ENCODE data around the gene MYBPH. TPM values are rescaled to one million over a fixed set of nuclear protein-coding genes. Genes with fewer than 3 reads are reported as not detected.

The MYBPH gene
- total RNA-seq, 2 donors from 2014 or later, result not detected

GRCh38 chr1:203210988-203211387, 35.4 kb upstream of the MYBPH start:
- H3K27me3 Mint-ChIP-seq, result peaks cover 14% of the 10 kb centered on the region
- H3K36me3 Mint-ChIP-seq (ENCODE audit: low read depth), result no peaks in the 10 kb centered on the region
- DNase-seq (no peak), ATAC-seq (no peak)
- H3K4me1 Mint-ChIP-seq, result peaks cover 3% of the 10 kb centered on the region
- no peak overlapping the region for H3K27ac Mint-ChIP-seq
- no peak overlapping the region for H3K4me3 Mint-ChIP-seq
- no peaks in the 10 kb centered on the region for H3K9me3 ChIP-seq (ENCODE audit: control insufficient read depth, low read length, poor library complexity, severe bottlenecking)

- no peak overlapping the region for H3K4me3 Mint-ChIP-seq
- no peak overlapping the region for H3K27ac Mint-ChIP-seq
- no peaks in the 10 kb centered on the region for H3K9me3 ChIP-seq (ENCODE audit: control insufficient read depth, low read length, poor library complexity, severe bottlenecking)
- H3K27me3 Mint-ChIP-seq, result peaks cover 14% of the 10 kb centered on the region
- no peak for DNase-seq
- H3K36me3 Mint-ChIP-seq (ENCODE audit: low read depth), result no peaks in the 10 kb centered on the region
- ATAC-seq, result no peak
- H3K4me1 Mint-ChIP-seq, result peaks cover 3% of the 10 kb centered on the region
Observed at GRCh38 chr1:203210350-203210749, 34.7 kb upstream of the MYBPH start.

GRCh38 chr1:203208181-203208580, 32.6 kb upstream of the MYBPH start:
- no peaks in the 10 kb centered on the region for H3K9me3 ChIP-seq (ENCODE audit: control insufficient read depth, low read length, poor library complexity, severe bottlenecking)
- H3K4me3 Mint-ChIP-seq, result no peak overlapping the region
- no peak for DNase-seq
- H3K27me3 Mint-ChIP-seq, result peaks cover 20% of the 10 kb centered on the region
- H3K4me1 Mint-ChIP-seq, result no peaks in the 10 kb centered on the region
- no peak for ATAC-seq
- no peak overlapping the region for H3K27ac Mint-ChIP-seq
- H3K36me3 Mint-ChIP-seq (ENCODE audit: low read depth), result no peaks in the 10 kb centered on the region

GRCh38 chr1:203207751-203208150, 32.1 kb upstream of the MYBPH start:
- ATAC-seq (no peak), DNase-seq (no peak)
- Mint-ChIP-seq H3K27me3 (peaks cover 20% of the 10 kb centered on the region), H3K4me3 (no peak overlapping the region), H3K27ac (no peak overlapping the region), H3K36me3 (ENCODE audit: low read depth) (no peaks in the 10 kb centered on the region), H3K4me1 (no peaks in the 10 kb centered on the region)
- H3K9me3 ChIP-seq (ENCODE audit: control insufficient read depth, low read length, poor library complexity, severe bottlenecking), result no peaks in the 10 kb centered on the region

- DNase-seq (no peak), ATAC-seq (no peak)
- H3K4me3 Mint-ChIP-seq, result no peak overlapping the region
- H3K27me3 Mint-ChIP-seq, result peaks cover 32% of the 10 kb centered on the region
- no peak overlapping the region for H3K27ac Mint-ChIP-seq
- H3K36me3 Mint-ChIP-seq (ENCODE audit: low read depth), result no peaks in the 10 kb centered on the region
- no peaks in the 10 kb centered on the region for H3K4me1 Mint-ChIP-seq
- no peaks in the 10 kb centered on the region for H3K9me3 ChIP-seq (ENCODE audit: control insufficient read depth, low read length, poor library complexity, severe bottlenecking)
Observed at GRCh38 chr1:203206129-203206687, 30.6 kb upstream of the MYBPH start.

- H3K27me3 Mint-ChIP-seq, result peaks cover 46% of the 10 kb centered on the region
- H3K4me3 Mint-ChIP-seq, result no peak overlapping the region
- no peak overlapping the region for H3K27ac Mint-ChIP-seq
- no peaks in the 10 kb centered on the region for H3K4me1 Mint-ChIP-seq
- DNase-seq (no peak), ATAC-seq (no peak)
- H3K9me3 ChIP-seq (ENCODE audit: control insufficient read depth, low read length, poor library complexity, severe bottlenecking), result no peaks in the 10 kb centered on the region
- peaks cover 2% of the 10 kb centered on the region for H3K36me3 Mint-ChIP-seq (ENCODE audit: low read depth)
Observed at GRCh38 chr1:203204756-203205155, 29.1 kb upstream of the MYBPH start.

GRCh38 chr1:203202431-203203245, 27.0 kb upstream of the MYBPH start:
- Mint-ChIP-seq H3K4me3 (no peak overlapping the region), H3K27ac (no peak overlapping the region), H3K4me1 (no peaks in the 10 kb centered on the region), H3K27me3 (peaks cover 58% of the 10 kb centered on the region), H3K36me3 (ENCODE audit: low read depth) (peaks cover 2% of the 10 kb centered on the region)
- ATAC-seq, result no peak
- no peak for DNase-seq
- no peaks in the 10 kb centered on the region for H3K9me3 ChIP-seq (ENCODE audit: control insufficient read depth, low read length, poor library complexity, severe bottlenecking)

- Mint-ChIP-seq H3K27ac (peak overlapping the region; percentile 34), H3K4me1 (no peaks in the 10 kb centered on the region), H3K36me3 (ENCODE audit: low read depth) (peaks cover 2% of the 10 kb centered on the region), H3K27me3 (peaks cover 51% of the 10 kb centered on the region), H3K4me3 (no peak overlapping the region)
- H3K9me3 ChIP-seq (ENCODE audit: control insufficient read depth, low read length, poor library complexity, severe bottlenecking), result no peaks in the 10 kb centered on the region
- no peak for DNase-seq
- ATAC-seq, result no peak
Observed at GRCh38 chr1:203201516-203202205, 26.0 kb upstream of the MYBPH start.

- Mint-ChIP-seq H3K36me3 (ENCODE audit: low read depth) (peaks cover 2% of the 10 kb centered on the region), H3K27me3 (peaks cover 51% of the 10 kb centered on the region), H3K4me1 (no peaks in the 10 kb centered on the region), H3K4me3 (no peak overlapping the region), H3K27ac (peak overlapping the region; percentile 34)
- no peak for ATAC-seq
- DNase-seq, result no peak
- no peaks in the 10 kb centered on the region for H3K9me3 ChIP-seq (ENCODE audit: control insufficient read depth, low read length, poor library complexity, severe bottlenecking)
Observed at GRCh38 chr1:203200916-203201315, 25.3 kb upstream of the MYBPH start.

GRCh38 chr1:203199816-203200571, 24.4 kb upstream of the MYBPH start:
- no peak for DNase-seq

GRCh38 chr1:203199481-203199815, 23.8 kb upstream of the MYBPH start:
- no peak for ATAC-seq
- H3K4me1 Mint-ChIP-seq, result no peaks in the 10 kb centered on the region

More at GRCh38 chr1:203199816-203200571, 24.4 kb upstream of the MYBPH start:
- Mint-ChIP-seq H3K4me3 (no peak overlapping the region), H3K27me3 (peaks cover 58% of the 10 kb centered on the region), H3K36me3 (ENCODE audit: low read depth) (peaks cover 2% of the 10 kb centered on the region), H3K4me1 (no peaks in the 10 kb centered on the region), H3K27ac (no peak overlapping the region)
- no peaks in the 10 kb centered on the region for H3K9me3 ChIP-seq (ENCODE audit: control insufficient read depth, low read length, poor library complexity, severe bottlenecking)
- no peak for ATAC-seq

GRCh38 chr1:203199002-203199401, 23.4 kb upstream of the MYBPH start:
- Mint-ChIP-seq H3K4me3 (no peak overlapping the region), H3K27ac (no peak overlapping the region), H3K27me3 (peaks cover 58% of the 10 kb centered on the region), H3K36me3 (ENCODE audit: low read depth) (peaks cover 2% of the 10 kb centered on the region), H3K4me1 (no peaks in the 10 kb centered on the region)
- no peak for ATAC-seq
- H3K9me3 ChIP-seq (ENCODE audit: control insufficient read depth, low read length, poor library complexity, severe bottlenecking), result no peaks in the 10 kb centered on the region
- no peak for DNase-seq

More at GRCh38 chr1:203199481-203199815, 23.8 kb upstream of the MYBPH start:
- no peak for DNase-seq
- H3K9me3 ChIP-seq (ENCODE audit: control insufficient read depth, low read length, poor library complexity, severe bottlenecking), result no peaks in the 10 kb centered on the region
- peaks cover 58% of the 10 kb centered on the region for H3K27me3 Mint-ChIP-seq
- no peak overlapping the region for H3K4me3 Mint-ChIP-seq
- no peak overlapping the region for H3K27ac Mint-ChIP-seq
- H3K36me3 Mint-ChIP-seq (ENCODE audit: low read depth), result peaks cover 2% of the 10 kb centered on the region

GRCh38 chr1:203197625-203198024, 22.0 kb upstream of the MYBPH start:
- DNase-seq, result no peak
- no peaks in the 10 kb centered on the region for H3K9me3 ChIP-seq (ENCODE audit: control insufficient read depth, low read length, poor library complexity, severe bottlenecking)
- no peak for ATAC-seq
- Mint-ChIP-seq H3K4me3 (no peak overlapping the region), H3K27ac (no peak overlapping the region), H3K4me1 (no peaks in the 10 kb centered on the region), H3K27me3 (peaks cover 46% of the 10 kb centered on the region), H3K36me3 (ENCODE audit: low read depth) (peaks cover 2% of the 10 kb centered on the region)
